Neuron (in vitro differentiated cells): ENCODE data around the gene RBSN.

Source experiments
- H2AFZ ChIP-seq: one replicate; pipeline ENCODE4 v1.6.1; 2013; ENCODE audit warnings: low read depth, mild to moderate bottlenecking, inconsistent platforms, low read length, moderate library complexity
- H3K27me3 ChIP-seq: one replicate; pipeline ENCODE4 v1.6.1; 2013; ENCODE audit warnings: low read length; ENCODE audit not compliant: insufficient read depth
- H3K36me3 ChIP-seq: one replicate; pipeline ENCODE4 v1.6.1; 2013; ENCODE audit warnings: low read length; ENCODE audit not compliant: insufficient read depth
- H3K4me1 ChIP-seq: one replicate; pipeline ENCODE4 v1.6.1; 2013; ENCODE audit warnings: low read length; ENCODE audit not compliant: insufficient read depth
- H3K4me3 ChIP-seq: 2 replicates; pipeline ENCODE4 v1.5.1; 2013; ENCODE audit warnings: mild to moderate bottlenecking, low read length, moderate library complexity
- H3K9me3 ChIP-seq: one replicate; pipeline ENCODE4 v1.6.1; 2013; ENCODE audit warnings: low read length

The RBSN gene

DNA sequence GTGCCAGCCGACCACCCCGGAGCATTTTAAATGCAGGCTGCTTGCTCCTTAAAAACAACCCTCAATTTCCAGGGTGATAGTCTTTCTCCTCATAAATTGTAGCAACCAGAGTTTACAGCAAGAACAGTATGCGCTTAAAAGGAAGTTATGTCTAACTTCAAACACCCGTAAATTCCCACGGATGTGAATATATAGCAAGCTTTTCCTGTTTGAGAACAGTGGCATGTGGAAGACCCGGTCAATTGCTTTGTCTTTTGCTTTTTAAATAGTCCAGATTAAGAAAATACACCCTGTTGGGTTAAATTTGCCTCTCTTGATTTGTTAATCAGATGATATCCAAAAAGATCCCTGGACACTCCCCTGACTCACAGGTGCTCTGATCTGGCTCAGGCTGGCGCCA is 54.6 kb downstream of the RBSN start:
- Histone ChIP-seq H3K36me3 (peaks cover 90% of the 10 kb centered on the region), H2AFZ (no peak overlapping the region), H3K27me3 (no peaks in the 10 kb centered on the region), H3K9me3 (no peaks in the 10 kb centered on the region), H3K4me1 (peaks cover 3% of the 10 kb centered on the region), H3K4me3 (no peak overlapping the region)

DNA sequence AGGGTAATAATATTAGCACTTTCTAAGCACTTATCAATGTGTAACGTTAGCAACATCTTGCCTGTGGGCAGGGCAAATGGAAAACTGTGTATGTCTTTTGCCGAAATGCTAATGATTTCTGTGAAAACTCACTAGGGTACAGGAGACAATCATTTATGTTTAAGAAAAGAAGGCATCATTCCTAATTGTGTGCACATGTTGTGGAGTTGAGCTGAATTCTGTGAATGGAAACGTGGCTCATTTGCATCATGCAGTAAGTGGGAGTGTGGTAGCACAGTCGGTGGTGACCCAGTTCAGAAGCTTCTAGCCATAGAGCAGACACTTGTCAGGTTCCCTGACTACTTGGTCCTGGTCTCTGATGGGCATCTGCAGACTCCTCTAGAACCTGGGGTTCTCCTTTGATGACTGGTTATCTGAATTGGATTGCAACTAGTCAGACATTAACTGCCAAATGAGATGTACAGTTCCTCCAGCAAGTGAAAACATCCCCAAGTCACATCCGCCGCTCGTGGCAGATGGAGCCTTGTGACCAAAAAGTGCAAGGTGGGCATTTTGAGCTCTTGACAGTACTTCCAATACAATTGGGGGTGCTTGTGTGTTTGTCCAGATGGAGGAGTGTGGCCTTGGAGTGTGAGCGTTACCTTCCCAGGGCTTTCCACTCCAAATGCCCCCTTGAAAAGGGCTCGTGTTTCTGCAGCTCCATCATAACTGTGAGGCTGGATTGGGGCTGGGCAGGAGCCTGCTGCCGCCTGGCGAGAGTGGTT is 55.4 kb downstream of the RBSN start:
- Histone ChIP-seq H3K4me3 (no peak overlapping the region), H3K36me3 (peaks cover 90% of the 10 kb centered on the region)

GRCh38 chr3:15042936-15043335 is 56.0 kb downstream of the RBSN start:
- H3K9me3 ChIP-seq = no peaks in the 10 kb centered on the region
- peaks cover 93% of the 10 kb centered on the region for H3K36me3 ChIP-seq
- H3K4me1 ChIP-seq = peaks cover under 1% of the 10 kb centered on the region
- no peak overlapping the region for H3K4me3 ChIP-seq
- H3K27me3 ChIP-seq = no peaks in the 10 kb centered on the region
- no peak overlapping the region for H2AFZ ChIP-seq

More for the DNA sequence above, 55.4 kb downstream of the RBSN start:
- no peaks in the 10 kb centered on the region for H3K9me3 ChIP-seq
- H2AFZ ChIP-seq = no peak overlapping the region
- H3K4me1 ChIP-seq = peaks cover 3% of the 10 kb centered on the region
- H3K27me3 ChIP-seq = no peaks in the 10 kb centered on the region

DNA sequence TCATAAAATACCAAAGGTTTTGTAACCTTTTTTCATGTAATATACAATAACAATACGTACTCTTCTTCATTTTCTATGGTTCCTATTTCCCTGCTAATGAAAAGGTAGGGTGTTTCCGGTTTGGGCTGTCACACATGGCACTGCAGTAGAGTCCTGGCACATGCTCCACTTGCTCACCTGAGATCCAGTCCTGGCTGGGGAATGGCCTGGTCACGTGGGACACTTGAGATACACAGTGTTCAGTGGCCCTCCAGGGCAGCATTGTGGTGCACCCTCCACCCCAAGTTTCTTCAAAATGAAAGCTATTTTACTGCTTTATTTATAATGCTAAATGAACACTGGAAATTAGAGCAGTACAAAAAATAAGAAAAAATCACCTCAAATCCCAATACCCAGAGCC is 57.0 kb downstream of the RBSN start:
- Histone ChIP-seq H3K36me3 (peaks cover 93% of the 10 kb centered on the region), H3K9me3 (no peaks in the 10 kb centered on the region), H3K27me3 (no peaks in the 10 kb centered on the region), H3K4me3 (no peak overlapping the region), H3K4me1 (no peaks in the 10 kb centered on the region), H2AFZ (no peak overlapping the region)

- no peaks in the 10 kb centered on the region for H3K27me3 ChIP-seq
- H3K36me3 ChIP-seq = peaks cover 82% of the 10 kb centered on the region
- H3K4me1 ChIP-seq = no peaks in the 10 kb centered on the region
- H2AFZ ChIP-seq = no peak overlapping the region
- no peak overlapping the region for H3K4me3 ChIP-seq
- no peaks in the 10 kb centered on the region for H3K9me3 ChIP-seq
Measured at GRCh38 chr3:15040844-15041243, 58.1 kb downstream of the RBSN start.

- Histone ChIP-seq H3K27me3 (no peaks in the 10 kb centered on the region), H3K4me3 (no peak overlapping the region), H3K4me1 (no peaks in the 10 kb centered on the region), H3K9me3 (no peaks in the 10 kb centered on the region), H2AFZ (no peak overlapping the region), H3K36me3 (peaks cover 78% of the 10 kb centered on the region)
Measured at GRCh38 chr3:15038306-15038705, 60.6 kb downstream of the RBSN start.

DNA sequence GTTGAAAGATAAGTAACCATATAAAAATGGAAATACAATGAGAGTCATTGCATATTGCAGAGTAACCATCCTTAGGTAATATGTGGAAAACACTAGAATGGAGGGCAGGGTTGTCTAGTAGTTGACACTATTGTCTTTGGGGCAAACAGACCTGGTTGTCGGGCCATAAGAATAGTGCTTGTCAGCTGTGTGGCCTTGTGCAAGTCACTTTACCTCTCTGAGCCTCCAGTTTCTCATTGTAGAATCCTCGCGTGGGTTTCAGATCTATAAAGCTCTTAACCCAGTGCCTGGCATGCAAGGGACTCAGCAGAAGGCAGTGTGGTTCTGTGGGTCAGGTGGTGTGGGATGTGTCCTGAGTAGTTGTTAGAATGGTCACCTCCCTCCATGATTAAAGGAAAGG is 65.8 kb downstream of the RBSN start:
- no peak overlapping the region for H2AFZ ChIP-seq
- H3K4me3 ChIP-seq = no peak overlapping the region
- H3K27me3 ChIP-seq = no peaks in the 10 kb centered on the region
- H3K4me1 ChIP-seq = no peaks in the 10 kb centered on the region
- H3K36me3 ChIP-seq = peaks cover 70% of the 10 kb centered on the region
- H3K9me3 ChIP-seq = no peaks in the 10 kb centered on the region

DNA sequence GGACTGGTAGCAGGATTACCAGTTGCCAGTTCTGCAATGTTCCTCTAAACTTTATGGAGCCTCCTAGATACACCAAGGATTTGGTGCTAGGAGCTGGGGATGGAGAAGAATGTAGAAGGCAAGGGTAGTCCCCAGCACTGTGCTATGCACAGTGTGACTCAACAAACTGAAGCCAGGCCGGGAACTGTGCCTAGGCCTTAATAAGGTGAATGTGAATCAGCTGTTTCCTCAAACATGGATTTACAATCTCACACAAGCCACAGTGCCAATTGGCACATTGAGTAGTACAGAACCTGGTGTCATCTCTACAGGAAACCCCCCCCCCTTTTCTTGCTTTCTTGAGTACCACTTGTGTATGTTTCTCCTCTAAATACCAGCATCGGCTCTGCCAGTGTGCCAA is 66.3 kb downstream of the RBSN start:
- Histone ChIP-seq H3K36me3 (peaks cover 66% of the 10 kb centered on the region), H2AFZ (no peak overlapping the region), H3K4me1 (no peaks in the 10 kb centered on the region), H3K9me3 (no peaks in the 10 kb centered on the region), H3K27me3 (no peaks in the 10 kb centered on the region), H3K4me3 (no peak overlapping the region)

DNA sequence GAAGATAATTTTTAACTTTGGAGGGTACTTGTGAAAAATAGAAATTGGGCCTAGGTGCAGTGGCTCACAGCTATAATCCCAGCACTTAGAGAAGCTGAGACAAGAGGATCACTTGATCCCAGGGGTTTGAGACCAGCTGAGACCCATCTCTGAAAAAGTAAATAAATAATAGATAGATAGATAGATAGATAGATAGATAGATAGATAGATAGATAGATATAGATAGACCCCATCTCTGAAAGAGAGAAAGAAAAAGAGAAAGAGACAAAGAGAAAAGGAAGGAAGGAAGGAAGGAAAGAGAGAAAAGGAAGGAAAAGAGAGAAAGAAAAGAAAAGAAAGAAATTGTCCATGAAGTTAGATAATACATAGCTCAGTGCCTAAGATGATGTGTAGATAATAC is 69.3 kb downstream of the RBSN start:
- Histone ChIP-seq H3K4me3 (no peak overlapping the region), H3K36me3 (peaks cover 80% of the 10 kb centered on the region), H3K9me3 (no peaks in the 10 kb centered on the region), H2AFZ (no peak overlapping the region), H3K27me3 (no peaks in the 10 kb centered on the region), H3K4me1 (no peaks in the 10 kb centered on the region)

DNA sequence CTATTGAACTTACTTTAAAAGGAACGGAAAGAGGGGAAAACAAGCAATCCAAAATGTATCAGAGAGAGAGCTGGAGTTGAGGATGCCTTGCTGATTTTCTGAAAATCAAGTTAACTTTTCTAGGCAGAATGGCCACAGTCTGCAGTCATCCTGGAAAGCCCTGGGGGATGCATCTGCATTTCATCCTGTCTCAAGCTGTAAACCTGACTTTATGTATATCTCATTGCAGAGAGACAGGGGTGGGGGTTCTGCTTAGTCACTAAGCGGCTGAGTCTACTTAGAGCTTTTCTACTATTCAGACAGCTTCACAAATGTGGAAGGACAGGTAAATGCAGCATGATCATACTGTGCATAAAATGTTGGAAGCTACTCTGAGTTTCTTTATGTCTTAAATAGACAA is 75.2 kb downstream of the RBSN start:
- peaks cover 86% of the 10 kb centered on the region for H3K36me3 ChIP-seq
- no peaks in the 10 kb centered on the region for H3K27me3 ChIP-seq
- H3K9me3 ChIP-seq = no peaks in the 10 kb centered on the region
- no peak overlapping the region for H3K4me3 ChIP-seq
- H3K4me1 ChIP-seq = no peaks in the 10 kb centered on the region
- no peak overlapping the region for H2AFZ ChIP-seq

DNA sequence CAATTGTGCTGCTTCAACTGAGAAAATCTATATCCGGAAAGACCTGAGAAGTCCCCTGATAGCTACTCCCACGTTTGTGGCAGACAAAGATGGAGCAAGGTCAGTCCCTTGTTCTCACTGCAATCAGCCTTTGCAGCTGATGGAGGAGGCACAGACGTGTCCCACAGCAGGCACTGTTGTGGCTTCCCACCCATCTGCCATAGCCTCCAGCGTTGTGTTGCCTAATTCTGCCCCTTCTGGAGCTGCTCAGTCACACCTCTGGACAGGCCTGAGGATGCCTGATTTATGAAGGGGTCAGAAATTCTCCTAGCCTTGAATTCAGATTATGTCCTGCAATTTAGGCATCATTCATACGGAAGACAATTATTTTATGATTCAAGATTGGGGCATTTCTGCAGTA is 75.7 kb downstream of the RBSN start:
- peaks cover 81% of the 10 kb centered on the region for H3K36me3 ChIP-seq

More for the DNA sequence above, 75.7 kb downstream of the RBSN start:
- Histone ChIP-seq H3K27me3 (no peaks in the 10 kb centered on the region), H3K4me3 (no peak overlapping the region), H2AFZ (no peak overlapping the region), H3K4me1 (no peaks in the 10 kb centered on the region), H3K9me3 (no peaks in the 10 kb centered on the region)
